GM23338 (cell line): ENCODE results near the gene FASTKD3.

Experiments used
- CREB1 ChIP-seq: fragments of 250-450 bp; sonication (Bioruptor Pico); IDR thresholded peaks from 2 replicates; pipeline ENCODE4 v1.5.0; 2020; ENCODE audit warnings: low read depth, mild to moderate bottlenecking, moderate library complexity
- CTCF ChIP-seq, 2 experiments: fragments of 200-600 bp in 1 of 2; sonication (generic) in 1 of 2; conservative IDR thresholded peaks; 2 replicates each; pipeline versions ENCODE4 v1.5.1 to v1.6.1; 2016 to 2017; ENCODE audit warnings: antibody characterized with exemption in 2 of 2, low read depth in 2 of 2, mild to moderate bottlenecking in 2 of 2, moderate library complexity in 1 of 2
- EZH2 ChIP-seq: fragments of 200-600 bp; sonication (generic); IDR thresholded peaks from one replicate; pipeline ENCODE4 v1.8.0; 2017; ENCODE audit warnings: antibody characterized with exemption, mild to moderate bottlenecking, low read depth; ENCODE audit not compliant: unreplicated experiment
- EZH2phosphoT487 ChIP-seq: fragments of 200-600 bp; sonication (generic); IDR thresholded peaks from one replicate; pipeline ENCODE4 v1.8.1; 2018; ENCODE audit warnings: antibody characterized with exemption; ENCODE audit not compliant: unreplicated experiment
- REST ChIP-seq: IDR thresholded peaks from one replicate; pipeline ENCODE4 v1.6.1; 2018; ENCODE audit warnings: antibody characterized with exemption; ENCODE audit not compliant: unreplicated experiment
- ZNF462 ChIP-seq: fragments of 250-450 bp; sonication (Bioruptor Pico); IDR thresholded peaks from 2 replicates; pipeline ENCODE4 v1.5.0; 2020; ENCODE audit warnings: mild to moderate bottlenecking, moderate library complexity

- TF ChIP-seq EZH2 (no peak), EZH2phosphoT487 (no peak), CTCF (conservative IDR thresholded peaks at IDR 0.05; ENCODE audit: low read depth in 2 of 2) (no peak), ZNF462 (CRISPR knock-in tag) (no peak), CREB1 (CRISPR knock-in tag) (no peak), REST (no peak)
These were observed 431 bp downstream of the FASTKD3 start for GRCh38 chr5:7868427-7868772.
